Activated CD4-positive, CD25-positive, alpha-beta regulatory T cell treated with anti-CD3 and anti-CD28 coated beads, Interleukin-2, amount 50 U/mL, for 16 hours (primary cell): ENCODE data around the gene DBF4.
"Not testable (repeated sequence)": the region's sequence is repeated elsewhere in the genome, so short reads cannot be mapped to it uniquely, and the experiment has no call there.

Experiments
- DNase-seq: peaks from one replicate; pipeline ENCODE4 v3.0.0-alpha.2; 2020; ENCODE audit warnings: low read depth, low spot score

Gene DBF4, protein sequence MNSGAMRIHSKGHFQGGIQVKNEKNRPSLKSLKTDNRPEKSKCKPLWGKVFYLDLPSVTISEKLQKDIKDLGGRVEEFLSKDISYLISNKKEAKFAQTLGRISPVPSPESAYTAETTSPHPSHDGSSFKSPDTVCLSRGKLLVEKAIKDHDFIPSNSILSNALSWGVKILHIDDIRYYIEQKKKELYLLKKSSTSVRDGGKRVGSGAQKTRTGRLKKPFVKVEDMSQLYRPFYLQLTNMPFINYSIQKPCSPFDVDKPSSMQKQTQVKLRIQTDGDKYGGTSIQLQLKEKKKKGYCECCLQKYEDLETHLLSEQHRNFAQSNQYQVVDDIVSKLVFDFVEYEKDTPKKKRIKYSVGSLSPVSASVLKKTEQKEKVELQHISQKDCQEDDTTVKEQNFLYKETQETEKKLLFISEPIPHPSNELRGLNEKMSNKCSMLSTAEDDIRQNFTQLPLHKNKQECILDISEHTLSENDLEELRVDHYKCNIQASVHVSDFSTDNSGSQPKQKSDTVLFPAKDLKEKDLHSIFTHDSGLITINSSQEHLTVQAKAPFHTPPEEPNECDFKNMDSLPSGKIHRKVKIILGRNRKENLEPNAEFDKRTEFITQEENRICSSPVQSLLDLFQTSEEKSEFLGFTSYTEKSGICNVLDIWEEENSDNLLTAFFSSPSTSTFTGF

DNA sequence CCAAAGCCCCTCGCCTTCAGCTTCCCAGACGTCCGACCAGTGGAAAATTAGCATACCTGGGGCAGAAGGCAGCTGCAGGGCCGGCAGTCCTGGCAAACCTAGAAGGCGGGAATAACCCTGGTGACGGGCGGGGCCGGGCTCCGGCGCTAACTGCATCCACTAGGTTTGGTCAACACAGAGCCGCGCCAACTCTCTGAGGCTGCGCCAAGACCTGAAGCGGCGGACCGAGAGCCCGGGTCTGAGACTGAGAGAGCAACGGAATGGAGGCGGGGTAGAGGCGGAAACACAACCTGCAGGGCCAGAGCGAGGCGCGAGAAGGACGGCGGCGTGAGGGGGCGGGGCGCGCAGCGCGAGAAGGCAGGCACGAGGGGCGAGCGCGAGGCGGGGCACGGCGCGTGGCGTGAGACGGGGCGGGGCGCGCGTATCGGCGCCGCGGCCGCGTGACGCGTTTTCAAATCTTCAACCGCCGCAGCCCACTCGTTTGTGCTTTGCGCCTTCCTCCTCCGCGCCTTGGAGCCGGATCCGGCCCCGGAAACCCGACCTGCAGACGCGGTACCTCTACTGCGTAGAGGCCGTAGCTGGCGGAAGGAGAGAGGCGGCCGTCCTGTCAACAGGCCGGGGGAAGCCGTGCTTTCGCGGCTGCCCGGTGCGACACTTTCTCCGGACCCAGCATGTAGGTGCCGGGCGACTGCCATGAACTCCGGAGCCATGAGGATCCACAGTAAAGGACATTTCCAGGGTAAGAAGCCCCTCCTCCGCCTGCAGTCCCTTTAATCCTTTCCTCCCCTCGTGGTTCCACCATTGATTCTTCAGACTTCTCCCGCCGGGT lies at the start of gene DBF4, which contains the start of gene SLC25A40:
Gene DBF4, plus strand, starts transcription at position 454 of the 829 bp plus-strand sequence. Its CDS starts 240 bp downstream, at position 694.
Gene SLC25A40, minus strand, starts transcription at position 321 of the 829 bp plus-strand sequence. CDS start 17,633 bp downstream, outside the sequence.
- peak; percentile 84 for DNase-seq

DNA sequence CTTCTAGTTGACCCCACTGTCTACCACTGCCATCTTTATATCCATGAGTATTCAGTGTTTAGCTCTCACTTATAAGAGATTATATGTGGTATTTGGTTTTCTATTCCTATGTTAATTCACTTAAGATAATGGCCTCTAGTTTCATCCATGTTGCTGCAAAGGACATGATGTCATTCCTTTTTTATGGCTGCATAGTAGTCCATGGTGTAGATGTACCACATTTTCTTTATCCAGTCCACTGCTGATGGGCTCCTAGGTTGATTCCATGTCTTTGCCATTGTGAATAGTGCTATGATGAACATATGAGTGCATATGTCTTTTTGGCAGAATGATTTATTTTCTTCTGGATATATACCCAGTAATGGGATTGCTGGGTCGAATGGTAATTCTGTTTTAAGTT lies 47.9 kb upstream of the DBF4 start:
- DNase-seq = not testable (repeated sequence)

DNA sequence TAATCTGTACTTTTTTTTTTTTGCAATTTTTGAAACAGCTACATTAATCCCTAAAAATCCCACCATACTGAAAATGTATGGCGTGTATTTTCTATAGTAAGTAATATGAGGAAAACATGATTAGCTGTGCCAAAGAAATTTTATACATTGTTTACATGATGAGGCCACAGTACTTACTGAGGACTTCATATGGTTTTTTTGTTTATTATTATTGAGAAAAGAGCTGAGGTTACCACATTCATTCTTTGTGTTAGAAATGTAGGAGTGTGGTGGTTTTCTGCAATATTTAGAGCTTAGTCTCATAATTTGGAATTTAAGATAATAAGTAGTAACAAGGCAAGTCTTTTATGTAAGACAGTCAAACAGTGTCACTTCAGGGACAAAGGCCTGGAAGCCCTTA lies 45.2 kb upstream of the DBF4 start:
- DNase-seq = no peak

DNA sequence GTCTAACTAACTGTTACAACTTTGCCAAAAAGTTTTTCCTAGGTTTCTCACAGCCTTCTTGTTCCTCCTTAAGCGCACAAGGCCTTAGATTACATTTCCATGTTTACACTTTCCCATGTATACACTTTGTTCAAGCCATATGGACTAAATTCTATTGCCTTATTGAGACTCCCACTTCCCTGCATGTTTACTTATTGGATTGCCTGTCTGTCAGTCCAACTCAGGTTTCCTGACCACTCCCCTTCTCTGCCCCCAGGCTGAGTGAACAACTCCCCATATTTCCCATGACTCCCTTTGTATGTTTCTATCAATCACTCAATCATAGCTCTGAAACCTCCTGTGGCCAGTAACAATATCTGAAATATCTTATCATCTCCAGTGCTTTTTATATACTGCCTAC lies 43.2 kb upstream of the DBF4 start:
- no peak for DNase-seq

DNA sequence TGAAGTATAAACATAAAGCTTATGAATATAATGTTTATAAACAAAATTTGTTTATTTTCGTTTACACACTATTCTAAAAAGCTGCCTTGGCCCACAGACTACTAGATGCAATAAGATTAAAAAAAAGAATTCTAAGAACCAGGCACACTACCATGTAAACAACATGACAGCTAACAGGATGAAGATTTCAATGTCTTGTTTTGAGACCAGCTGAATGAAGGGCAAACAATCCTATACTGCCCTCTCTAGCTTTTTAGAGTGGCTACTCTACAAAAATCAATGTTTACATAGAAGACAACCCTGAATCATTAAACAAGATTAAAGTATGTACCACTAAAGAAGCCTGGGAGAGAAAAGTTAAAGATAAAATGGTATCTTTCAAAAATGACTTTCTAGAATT lies 38.7 kb upstream of the DBF4 start:
- no peak for DNase-seq

DNA sequence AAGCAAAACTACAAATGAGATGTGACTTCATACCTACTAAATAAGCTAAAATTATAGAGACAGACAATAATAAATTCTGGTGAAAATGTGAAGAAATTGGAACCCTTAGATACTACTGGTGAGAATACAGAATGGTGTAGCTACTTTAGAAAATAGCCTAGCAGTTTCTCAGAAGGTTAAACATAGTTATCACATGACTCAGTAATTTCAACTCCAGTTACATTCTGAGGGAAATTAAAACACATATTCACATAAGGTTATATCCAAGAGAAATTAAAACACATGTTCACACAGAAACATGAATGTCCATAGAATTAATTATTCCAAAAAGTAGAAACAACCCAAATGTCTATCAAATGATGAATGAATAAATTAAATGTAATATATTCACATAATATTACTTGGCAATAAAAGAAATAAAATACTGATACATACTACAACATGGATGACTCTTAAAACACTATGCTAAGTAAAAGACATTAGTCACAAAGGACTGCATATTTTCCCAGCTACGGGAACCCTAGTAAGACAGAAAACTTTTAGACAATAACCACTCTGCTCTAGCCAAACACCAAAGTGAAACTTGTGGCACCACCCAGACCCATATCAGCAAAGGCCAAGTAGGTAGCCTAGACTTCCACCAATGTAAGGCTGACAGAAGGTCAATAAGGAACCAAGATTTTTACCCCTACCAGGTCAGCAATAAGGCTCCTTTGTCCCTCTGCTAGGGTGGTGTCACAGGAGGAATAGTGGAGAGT lies 25.3 kb upstream of the DBF4 start:
- DNase-seq = no peak

DNA sequence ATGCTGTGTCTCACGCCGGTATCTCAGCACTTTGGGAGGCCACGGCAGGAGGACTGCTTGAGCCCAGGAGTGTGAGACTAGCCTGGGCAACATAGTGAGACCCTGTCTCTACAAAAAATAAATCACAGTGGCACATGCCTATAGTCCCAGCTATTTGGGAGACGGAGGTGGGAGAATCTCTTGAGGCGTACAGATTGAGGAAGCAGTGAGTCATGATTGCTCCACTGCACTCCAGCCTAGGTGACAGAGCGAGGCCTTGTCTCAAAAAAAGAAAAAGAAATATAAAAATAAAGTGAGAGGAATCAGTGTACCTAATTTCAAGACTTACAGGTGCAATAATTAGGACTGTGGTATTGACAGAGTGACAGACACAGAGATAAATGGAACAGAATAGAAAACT lies 24.0 kb upstream of the DBF4 start:
- DNase-seq = no peak

DNA sequence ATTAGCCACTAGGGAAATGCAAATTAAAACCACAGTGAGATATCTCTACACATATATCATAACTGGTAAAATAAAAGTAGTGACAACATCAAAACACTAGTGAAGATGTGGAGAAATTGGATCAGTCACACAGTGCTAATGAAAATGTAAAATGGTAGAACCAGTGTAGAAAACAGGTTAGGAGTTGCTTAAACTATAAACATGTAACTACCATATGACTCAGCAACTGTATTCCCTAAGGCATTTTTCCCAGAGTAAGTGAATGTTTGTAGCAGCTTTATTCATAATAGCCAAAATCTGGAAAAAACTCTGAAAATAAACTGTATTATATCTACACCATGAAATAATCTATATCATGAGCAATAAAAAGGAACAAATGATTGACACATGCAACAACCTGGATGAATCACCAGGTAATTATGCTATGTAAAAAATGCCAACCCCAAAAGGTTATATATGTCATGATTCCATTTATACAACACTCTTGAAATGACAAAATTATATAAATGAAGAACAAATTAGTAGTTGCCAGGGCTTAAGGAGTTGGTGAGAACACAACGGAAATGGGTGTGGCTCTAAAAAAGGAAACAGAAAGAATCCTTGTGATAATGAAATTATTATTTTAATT lies 22.9 kb upstream of the DBF4 start:
- no peak for DNase-seq

DNA sequence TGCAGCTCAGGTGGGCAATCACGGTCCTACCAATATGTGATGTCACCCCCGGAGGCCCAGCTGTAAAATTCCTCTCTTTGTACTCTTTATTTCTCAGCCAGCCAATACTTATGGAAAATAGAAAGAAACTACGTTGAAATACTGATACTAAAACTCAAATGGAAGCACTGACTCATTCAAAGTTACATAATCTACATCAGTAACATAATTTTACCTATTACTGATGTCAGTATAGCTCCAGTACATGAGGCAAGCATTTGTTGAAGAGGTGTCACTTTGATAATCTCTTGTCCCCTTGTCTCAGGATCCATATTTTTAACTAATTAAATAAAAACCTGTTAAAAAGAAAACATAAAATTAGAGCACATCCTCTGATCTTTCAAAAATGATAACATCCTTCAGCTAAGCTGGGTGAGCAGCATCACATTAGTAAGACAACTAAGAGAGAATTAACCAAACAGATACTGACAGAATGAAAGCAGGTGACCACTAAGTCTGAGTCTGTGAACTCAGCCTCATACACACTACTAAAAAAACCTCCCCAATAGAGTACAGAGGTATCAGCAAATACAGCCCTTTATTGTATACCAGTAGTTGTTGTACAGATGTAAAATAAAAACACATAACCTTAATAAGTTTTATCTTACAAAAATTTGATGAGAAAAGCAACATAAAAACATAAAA lies 17.7 kb upstream of the DBF4 start:
- DNase-seq = no peak

DNA sequence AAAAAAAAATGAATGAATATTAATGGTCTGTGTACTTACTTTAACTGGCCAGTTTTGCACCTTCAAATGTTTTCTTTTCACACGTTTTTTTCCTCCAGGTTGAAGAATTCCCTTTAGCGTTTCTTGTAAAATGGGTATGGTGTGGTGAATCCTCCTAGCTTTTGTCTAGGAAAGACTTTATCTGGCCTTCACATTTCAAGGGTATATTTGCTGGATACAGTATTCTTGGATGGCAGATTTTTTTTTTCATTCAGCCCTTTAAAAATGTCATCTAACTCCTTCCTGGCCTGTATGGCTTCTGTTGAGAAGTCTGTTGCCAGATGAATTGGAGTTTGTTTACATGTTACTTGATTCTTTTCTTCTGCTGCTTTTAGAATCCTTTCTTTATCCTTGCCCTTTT lies 10.2 kb upstream of the DBF4 start:
- DNase-seq = no peak

DNA sequence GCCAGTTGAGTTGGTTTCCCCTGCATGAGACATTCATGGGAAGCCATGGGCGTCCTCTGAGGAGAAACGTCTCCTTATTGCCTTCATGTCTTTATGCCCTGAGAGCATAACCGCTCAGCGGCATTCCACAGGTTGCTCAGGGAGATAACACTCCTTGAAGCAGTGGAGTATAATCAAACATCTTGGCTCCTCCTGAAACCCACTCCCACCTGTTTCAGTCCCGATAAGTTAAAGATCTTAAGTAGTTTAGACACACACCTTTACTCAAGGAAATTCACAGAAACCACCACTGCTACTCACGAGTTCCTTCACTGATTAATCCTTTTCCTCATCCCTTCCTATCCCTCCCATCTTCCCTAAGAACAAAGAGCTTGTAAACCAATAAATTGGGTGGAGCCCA lies 9.8 kb upstream of the DBF4 start:
- DNase-seq = not testable (repeated sequence)

DNA sequence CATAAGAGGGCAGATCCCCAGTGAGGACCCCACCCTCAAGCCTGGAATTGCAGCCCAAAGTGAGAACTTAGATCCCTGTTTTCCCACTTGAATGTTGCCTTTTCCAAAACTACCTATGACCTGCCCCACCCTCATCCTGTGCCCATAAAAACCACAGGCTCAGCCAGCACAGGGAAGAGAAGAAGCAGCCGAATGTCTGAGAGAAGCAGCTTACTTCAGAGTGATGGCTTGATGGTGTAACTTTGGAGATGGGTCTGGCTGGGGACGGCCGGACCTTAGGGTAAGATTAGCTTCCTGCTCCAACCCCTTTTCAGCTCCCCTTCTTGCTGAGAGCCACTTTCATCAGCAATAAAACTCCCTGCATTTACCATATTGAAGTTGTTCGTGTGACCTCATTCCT lies 5.8 kb upstream of the DBF4 start:
- DNase-seq = no peak

DNA sequence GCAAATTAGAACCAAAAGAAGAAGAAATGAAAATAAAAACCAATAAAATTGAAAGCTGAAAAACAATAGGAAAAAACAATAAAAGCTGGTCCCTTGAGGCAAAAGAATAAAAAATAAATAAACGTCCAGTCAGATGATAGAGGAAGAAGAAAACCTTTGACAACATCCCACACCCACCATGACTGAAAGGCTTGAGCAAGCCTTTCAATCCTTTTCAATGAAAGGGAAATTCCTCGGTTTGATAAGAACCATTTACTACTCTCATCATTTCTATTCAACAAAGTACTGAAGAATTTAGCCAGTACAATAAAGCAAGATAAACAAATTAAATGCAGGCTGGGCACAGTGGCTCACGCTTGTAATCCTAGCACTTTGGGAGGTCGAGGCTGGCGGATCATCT lies 3.9 kb upstream of the DBF4 start:
- DNase-seq = no peak

DNA sequence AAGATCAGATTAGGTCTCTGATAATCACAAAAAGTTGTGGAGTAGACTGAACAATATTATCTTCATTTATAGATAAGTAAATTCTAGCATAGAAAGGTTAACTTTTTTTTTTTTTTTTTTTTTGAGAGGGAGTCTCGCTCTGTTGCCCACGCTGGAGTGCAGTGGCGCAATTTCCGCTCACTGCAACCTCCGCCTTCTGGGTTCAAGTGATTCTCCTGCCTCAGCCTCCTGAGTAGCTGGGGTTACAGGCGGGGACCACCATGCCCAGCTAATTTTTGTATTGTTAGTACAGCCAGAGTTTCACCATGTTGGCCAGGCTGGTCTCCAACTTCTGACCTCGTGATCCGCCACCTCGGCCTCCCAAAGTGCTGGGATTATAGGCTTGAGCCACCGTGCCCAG lies 3.0 kb upstream of the DBF4 start:
- DNase-seq = not testable (repeated sequence)

DNA sequence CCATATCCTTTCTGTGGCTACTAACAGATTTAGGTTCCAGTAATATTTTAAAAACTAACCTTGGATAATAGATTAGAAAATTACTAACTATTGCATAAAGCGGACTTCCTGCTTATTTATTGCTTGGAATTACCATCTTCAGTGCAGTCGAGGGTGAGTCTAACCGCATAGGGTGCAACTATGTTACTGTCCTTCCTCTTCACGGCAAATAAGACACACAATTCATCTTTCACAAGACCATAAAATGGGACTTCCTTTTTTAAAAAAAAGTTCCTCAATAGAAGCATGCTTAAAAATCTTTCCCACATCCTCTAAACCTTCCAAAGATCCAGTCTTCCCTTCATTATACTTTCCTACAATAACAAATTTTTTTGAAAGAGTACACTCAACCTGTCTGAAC lies 2.2 kb upstream of the DBF4 start:
- no peak for DNase-seq

DNA sequence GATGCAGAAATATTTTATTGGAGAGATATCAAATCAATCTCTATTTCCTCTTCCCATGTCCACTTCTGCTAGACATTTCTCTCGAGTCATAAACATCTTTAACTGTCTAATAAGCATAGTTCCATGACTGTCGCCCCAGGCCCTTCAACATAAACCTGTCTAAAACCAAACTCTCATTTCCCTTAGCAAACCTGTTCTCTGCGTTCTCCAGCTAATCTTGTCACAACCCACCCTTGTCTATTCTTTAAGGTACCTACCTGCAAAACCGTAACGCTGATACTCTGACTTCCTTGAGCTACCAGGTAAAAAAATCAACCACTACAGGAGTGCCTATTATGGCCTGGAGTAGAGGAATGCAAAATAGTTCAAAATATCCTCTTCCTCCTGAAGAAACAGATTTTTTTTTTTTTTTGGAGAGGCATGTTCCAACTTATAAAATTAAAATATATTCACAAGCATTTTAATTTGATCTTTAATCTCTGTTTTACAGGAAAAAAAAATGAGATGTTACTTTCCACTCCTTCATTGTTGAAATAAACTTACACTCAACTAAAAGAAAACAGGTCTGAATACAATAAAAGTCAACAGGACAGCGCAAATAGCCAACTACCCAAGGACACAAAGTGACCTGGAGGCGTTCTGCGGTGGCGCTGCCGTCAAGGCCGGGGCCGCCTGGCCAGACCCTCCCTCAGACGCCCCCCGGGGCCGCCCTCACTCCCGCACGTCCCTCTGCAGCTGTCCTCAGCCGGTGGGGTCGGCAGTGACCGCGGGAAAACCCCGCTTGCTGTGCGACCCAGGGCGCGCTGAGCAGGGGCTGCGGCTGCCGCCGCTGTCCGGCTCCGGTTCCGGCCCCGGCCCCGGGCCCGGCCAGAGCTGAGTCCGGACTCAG lies 898 bp upstream of the DBF4 start:
- peak; percentile 1 for DNase-seq

DNA sequence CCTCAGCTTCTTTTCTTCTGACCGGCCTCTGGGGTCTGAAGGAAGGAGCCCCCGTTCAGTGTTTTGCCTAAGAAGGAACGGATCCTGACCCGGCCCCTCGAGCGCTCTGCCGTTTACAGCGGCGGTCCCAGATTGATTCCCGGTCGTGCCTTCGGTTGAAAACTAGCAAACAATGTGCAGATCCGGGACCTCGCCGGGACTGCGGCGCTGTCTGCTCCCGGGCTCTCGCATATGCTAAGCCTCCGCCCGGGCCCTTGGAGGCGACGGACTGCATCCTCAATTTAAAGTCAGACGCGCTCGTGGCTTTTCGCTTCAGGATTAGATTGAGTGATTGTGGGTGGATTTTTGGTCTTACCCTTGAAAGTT lies 559 bp downstream of the DBF4 start:
- DNase-seq = peak; percentile 5

DNA sequence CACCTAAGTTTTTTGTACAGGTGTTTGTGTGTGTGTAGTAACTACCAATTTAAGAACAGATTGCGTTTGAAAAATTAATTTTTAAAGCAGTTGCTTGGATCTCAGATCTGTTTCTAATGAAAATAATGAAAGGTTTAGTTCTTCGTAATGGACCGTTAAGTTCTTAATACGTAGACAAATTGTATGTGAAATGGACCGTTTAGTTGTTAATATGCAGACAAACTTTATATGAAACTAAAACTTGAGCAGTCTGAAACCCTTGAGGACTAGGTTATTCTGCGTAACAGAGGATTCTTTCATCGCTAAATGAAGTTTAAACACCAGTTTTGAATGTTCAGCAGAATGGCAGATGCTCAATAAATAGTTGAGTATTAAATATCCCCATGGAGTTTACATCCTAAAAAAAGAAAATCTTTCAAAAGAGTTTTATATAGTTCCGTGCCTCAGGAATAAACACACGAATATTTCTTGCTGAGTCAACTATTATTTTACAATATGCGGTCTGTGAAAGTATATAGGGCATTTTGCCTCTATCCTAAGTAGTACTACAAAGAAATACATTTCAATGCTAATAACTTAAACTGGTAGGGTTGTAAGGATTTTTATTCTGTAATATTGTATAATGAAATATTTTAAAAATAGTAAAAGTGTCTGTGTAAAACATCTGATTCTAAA lies 1.2 kb downstream of the DBF4 start:
- DNase-seq = no peak

DNA sequence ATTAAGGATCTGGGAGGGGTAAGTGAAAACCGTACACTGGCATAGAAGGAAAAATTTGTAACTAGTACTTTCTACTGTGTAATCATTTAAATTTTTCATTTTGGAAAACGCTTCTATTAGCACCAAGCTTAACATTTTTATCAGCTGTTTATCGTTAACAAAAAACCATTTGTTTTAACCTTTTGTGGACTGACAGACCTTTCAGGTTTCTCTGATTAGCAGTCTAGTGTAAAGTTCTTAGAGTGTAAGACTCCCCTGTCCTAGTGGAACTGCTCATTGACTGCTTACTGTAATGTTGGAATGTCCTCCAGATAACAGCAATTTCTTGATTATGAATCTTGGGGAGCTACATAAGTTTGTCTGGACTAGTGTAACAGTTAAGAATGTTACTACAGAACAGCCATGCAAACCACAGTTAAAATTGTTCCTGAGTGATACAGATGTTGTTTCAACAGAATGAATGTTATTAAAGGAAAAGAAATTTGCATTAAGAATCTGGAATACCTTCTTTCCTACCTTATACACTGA lies 2.0 kb downstream of the DBF4 start:
- no peak for DNase-seq
